Measurements from ENCODE around the gene EFNB3. TPM values are rescaled to one million over a fixed set of nuclear protein-coding genes. Genes with fewer than 3 reads are reported as not detected.

EFNB3 gene
- total RNA-seq, 1 experiment from 2014 or later: 10.0 TPM

GRCh38 chr17:7721612-7722011 lies 16.6 kb downstream of the EFNB3 start:
- ChIA-PET POLR2A (ENCODE audit: low non-redundant PET) (no interaction called here), CTCF (no interaction called here)
- no peaks in the 10 kb centered on the region for H3K9me3 ChIP-seq (ENCODE audit: low read depth, low read length, poor library complexity, severe bottlenecking)
- no peaks in the 10 kb centered on the region for H3K27me3 ChIP-seq (replicated peaks; ENCODE audit: insufficient read depth, low read depth, low read length, poor library complexity)
- no peak overlapping the region for H3K4me3 ChIP-seq (ENCODE audit: low read depth, low read length, poor library complexity, severe bottlenecking)
- H3K27ac ChIP-seq (ENCODE audit: low read depth, low read length, poor library complexity, severe bottlenecking): no peak overlapping the region
- intact Hi-C loops (cut with micrococcal nuclease; ENCODE audit: unreplicated experiment): no loop called here
- peaks cover 8% of the 10 kb centered on the region for H3K4me1 ChIP-seq (ENCODE audit: insufficient read depth, low read length, poor library complexity, severe bottlenecking)
- no TSS peak for BruUV-seq (replicated peaks)
- TF ChIP-seq, protein P1, sequence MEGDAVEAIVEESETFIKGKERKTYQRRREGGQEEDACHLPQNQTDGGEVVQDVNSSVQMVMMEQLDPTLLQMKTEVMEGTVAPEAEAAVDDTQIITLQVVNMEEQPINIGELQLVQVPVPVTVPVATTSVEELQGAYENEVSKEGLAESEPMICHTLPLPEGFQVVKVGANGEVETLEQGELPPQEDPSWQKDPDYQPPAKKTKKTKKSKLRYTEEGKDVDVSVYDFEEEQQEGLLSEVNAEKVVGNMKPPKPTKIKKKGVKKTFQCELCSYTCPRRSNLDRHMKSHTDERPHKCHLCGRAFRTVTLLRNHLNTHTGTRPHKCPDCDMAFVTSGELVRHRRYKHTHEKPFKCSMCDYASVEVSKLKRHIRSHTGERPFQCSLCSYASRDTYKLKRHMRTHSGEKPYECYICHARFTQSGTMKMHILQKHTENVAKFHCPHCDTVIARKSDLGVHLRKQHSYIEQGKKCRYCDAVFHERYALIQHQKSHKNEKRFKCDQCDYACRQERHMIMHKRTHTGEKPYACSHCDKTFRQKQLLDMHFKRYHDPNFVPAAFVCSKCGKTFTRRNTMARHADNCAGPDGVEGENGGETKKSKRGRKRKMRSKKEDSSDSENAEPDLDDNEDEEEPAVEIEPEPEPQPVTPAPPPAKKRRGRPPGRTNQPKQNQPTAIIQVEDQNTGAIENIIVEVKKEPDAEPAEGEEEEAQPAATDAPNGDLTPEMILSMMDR (conservative IDR thresholded peaks at IDR 0.05; ENCODE audit: low read depth, low read length): no peak
- TF ChIP-seq EZH2 (IDR thresholded peaks at IDR 0.05; ENCODE audit: borderline replicate concordance, low read depth, low read length, poor library complexity, severe bottlenecking): no peak
- no peak for DNase-seq (ENCODE audit: low spot score)
- H3K36me3 ChIP-seq (ENCODE audit: insufficient read depth, low read length, poor library complexity, severe bottlenecking): no peaks in the 10 kb centered on the region

DNA sequence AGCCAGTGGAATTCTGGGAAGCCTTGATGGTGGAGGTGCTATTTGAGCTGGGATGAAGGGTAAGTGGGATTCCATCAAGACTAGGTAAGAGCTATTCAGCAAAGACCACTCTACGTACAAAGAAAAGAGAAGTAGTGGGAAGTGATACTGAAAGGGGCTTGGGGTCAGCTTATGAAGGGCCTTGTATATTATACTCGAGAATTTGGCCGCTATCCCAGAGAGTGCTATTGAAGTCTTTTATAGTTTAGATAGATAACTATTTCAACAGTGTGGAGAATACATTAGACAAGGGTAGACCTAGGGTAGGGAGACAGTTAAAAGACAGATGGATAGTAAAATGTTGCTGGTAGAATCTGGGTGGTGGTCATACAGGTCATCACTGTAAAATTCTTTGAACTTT lies 22.9 kb downstream of the EFNB3 start:
- intact Hi-C loops (cut with micrococcal nuclease; ENCODE audit: unreplicated experiment): no loop called here
- TF ChIP-seq, protein P1 (conservative IDR thresholded peaks at IDR 0.05; ENCODE audit: low read depth, low read length): no peak
- no peak for TF ChIP-seq EZH2 (IDR thresholded peaks at IDR 0.05; ENCODE audit: borderline replicate concordance, low read depth, low read length, poor library complexity, severe bottlenecking)
- CTCF ChIA-PET: interaction anchor here (0.6 to 0.7 kb wide), 2 partner anchors 10 to 167 kb away, joined by 3 to 5 read pairs; partner anchors contain the start of gene DNAH2
- DNase-seq (ENCODE audit: low spot score): no peak
- no peaks in the 10 kb centered on the region for H3K27me3 ChIP-seq (replicated peaks; ENCODE audit: insufficient read depth, low read depth, low read length, poor library complexity)
- H3K9me3 ChIP-seq (ENCODE audit: low read depth, low read length, poor library complexity, severe bottlenecking): no peaks in the 10 kb centered on the region
- H3K4me1 ChIP-seq (ENCODE audit: insufficient read depth, low read length, poor library complexity, severe bottlenecking): no peaks in the 10 kb centered on the region
- POLR2A ChIA-PET (ENCODE audit: low non-redundant PET): no interaction called here
- BruUV-seq (replicated peaks): no TSS peak
- H3K27ac ChIP-seq (ENCODE audit: low read depth, low read length, poor library complexity, severe bottlenecking): no peak overlapping the region
- no peaks in the 10 kb centered on the region for H3K36me3 ChIP-seq (ENCODE audit: insufficient read depth, low read length, poor library complexity, severe bottlenecking)
- H3K4me3 ChIP-seq (ENCODE audit: low read depth, low read length, poor library complexity, severe bottlenecking): no peak overlapping the region

- Histone ChIP-seq H3K27me3 (replicated peaks; ENCODE audit: insufficient read depth, low read depth, low read length, poor library complexity) (no peaks in the 10 kb centered on the region), H3K4me1 (ENCODE audit: insufficient read depth, low read length, poor library complexity, severe bottlenecking) (no peaks in the 10 kb centered on the region), H3K36me3 (ENCODE audit: insufficient read depth, low read length, poor library complexity, severe bottlenecking) (no peaks in the 10 kb centered on the region), H3K9me3 (ENCODE audit: low read depth, low read length, poor library complexity, severe bottlenecking) (no peaks in the 10 kb centered on the region), H3K27ac (ENCODE audit: low read depth, low read length, poor library complexity, severe bottlenecking) (no peak overlapping the region), H3K4me3 (ENCODE audit: low read depth, low read length, poor library complexity, severe bottlenecking) (no peak overlapping the region)
- intact Hi-C loops (cut with micrococcal nuclease; ENCODE audit: unreplicated experiment): no loop called here
- POLR2A ChIA-PET (ENCODE audit: low non-redundant PET): interaction anchor here (0.5 kb wide), 1 partner anchor 96 kb away, joined by 5 read pairs; no protein-coding TSS in a partner anchor
- DNase-seq (ENCODE audit: low spot score): no peak
- BruUV-seq (replicated peaks): no TSS peak
- CTCF ChIA-PET: no interaction called here
- TF ChIP-seq EZH2 (IDR thresholded peaks at IDR 0.05; ENCODE audit: borderline replicate concordance, low read depth, low read length, poor library complexity, severe bottlenecking): no peak
- TF ChIP-seq, protein P1 (conservative IDR thresholded peaks at IDR 0.05; ENCODE audit: low read depth, low read length): no peak
Observed at GRCh38 chr17:7729816-7730215, 24.8 kb downstream of the EFNB3 start.

All from A673 (cell line).